SK-N-MC (cell line): ENCODE results near the gene TBC1D22B.

Experiments
- EZH2 ChIP-seq: fragments of 200-600 bp; sonication (generic); IDR thresholded peaks from one replicate; pipeline ENCODE4 v1.6.1; 2017; ENCODE audit warnings: antibody characterized with exemption
- FOXP2 ChIP-seq: optimal IDR thresholded peaks from 2 replicates; pipeline ENCODE3; 2011; ENCODE audit warnings: mild to moderate bottlenecking, moderate library complexity; ENCODE audit not compliant: insufficient read depth; ENCODE audit errors: extremely low read length, control extremely low read depth
- POLR2AphosphoS5 ChIP-seq: IDR thresholded peaks from 2 replicates; pipeline ENCODE4 v1.6.1; 2012; ENCODE audit warnings: mild to moderate bottlenecking, low read depth, low read length, borderline replicate concordance

- TF ChIP-seq EZH2 (no peak), POLR2AphosphoS5 (no peak), FOXP2 (no peak)
Measured at GRCh38 chr6:37376078-37376743, 118.6 kb downstream of the TBC1D22B start.
